HG02642 (cell line): Measurements from ENCODE around the gene SDF2L1.
"Not testable (repeated sequence)": the region's sequence is repeated elsewhere in the genome, so short reads cannot be mapped to it uniquely, and the experiment has no call there.

ENCODE experiments used
- ATAC-seq: cut with Tn5 transposase; IDR thresholded peaks from one replicate; pipeline ENCODE4 v1.9.1; 2021; ENCODE audit warnings: mild to moderate bottlenecking; ENCODE audit not compliant: unreplicated experiment, poor library complexity

SDF2L1 gene, protein sequence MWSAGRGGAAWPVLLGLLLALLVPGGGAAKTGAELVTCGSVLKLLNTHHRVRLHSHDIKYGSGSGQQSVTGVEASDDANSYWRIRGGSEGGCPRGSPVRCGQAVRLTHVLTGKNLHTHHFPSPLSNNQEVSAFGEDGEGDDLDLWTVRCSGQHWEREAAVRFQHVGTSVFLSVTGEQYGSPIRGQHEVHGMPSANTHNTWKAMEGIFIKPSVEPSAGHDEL

DNA sequence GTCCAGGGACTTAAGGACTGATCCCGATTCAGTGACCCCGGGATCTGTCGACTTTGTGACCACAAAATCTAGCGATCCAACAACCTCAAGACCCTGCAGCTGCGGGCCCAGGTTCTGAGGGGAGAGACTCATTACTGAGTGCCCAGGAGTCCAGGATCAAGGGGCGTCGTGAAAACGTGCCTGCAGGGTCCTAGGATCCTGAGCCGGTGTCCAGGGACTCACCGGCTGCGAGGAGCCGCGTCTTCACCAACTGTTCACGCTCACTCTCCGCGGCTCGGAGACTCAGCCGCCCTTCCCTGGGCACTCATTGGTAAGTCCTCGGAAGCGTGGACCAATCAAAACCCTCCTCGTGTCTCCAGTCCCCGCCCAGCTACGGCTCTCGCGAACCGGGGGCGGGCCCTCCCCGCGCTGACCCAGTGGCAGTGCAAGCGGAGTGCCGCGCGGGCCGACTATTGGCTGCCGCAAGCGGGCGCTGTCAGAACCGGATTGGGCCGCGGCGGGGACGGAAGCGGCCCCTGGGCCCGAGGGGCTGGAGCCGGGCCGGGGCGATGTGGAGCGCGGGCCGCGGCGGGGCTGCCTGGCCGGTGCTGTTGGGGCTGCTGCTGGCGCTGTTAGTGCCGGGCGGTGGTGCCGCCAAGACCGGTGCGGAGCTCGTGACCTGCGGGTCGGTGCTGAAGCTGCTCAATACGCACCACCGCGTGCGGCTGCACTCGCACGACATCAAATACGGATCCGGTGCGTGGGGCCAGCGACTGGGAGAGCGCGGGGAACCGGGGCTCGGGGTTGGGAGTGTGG is at the start of gene SDF2L1:
Gene SDF2L1, plus strand, starts transcription at position 514 of the 795 bp plus-strand sequence. Its CDS starts 35 bp downstream, at position 549.
- peak; percentile 95 for ATAC-seq

DNA sequence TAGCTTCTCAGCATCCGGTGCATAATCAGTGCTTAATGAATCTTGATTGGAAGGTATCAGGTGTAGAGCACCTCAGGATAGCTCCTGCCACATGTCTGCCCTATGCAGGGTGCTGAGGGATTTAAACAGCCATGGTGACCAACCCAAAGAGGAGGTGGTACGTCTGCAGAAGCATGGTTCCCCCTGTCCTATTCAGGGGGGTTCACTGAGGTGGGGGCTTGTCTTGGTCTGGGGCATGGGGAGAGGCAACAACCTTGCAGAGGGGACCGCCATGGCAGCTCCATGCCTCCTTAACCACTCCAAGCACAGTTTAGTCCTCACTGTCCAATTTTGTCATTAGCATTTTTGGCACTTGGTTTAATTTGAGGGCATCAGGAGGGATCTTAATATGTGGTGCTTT is 49.7 kb upstream of the SDF2L1 start:
- ATAC-seq = no peak

DNA sequence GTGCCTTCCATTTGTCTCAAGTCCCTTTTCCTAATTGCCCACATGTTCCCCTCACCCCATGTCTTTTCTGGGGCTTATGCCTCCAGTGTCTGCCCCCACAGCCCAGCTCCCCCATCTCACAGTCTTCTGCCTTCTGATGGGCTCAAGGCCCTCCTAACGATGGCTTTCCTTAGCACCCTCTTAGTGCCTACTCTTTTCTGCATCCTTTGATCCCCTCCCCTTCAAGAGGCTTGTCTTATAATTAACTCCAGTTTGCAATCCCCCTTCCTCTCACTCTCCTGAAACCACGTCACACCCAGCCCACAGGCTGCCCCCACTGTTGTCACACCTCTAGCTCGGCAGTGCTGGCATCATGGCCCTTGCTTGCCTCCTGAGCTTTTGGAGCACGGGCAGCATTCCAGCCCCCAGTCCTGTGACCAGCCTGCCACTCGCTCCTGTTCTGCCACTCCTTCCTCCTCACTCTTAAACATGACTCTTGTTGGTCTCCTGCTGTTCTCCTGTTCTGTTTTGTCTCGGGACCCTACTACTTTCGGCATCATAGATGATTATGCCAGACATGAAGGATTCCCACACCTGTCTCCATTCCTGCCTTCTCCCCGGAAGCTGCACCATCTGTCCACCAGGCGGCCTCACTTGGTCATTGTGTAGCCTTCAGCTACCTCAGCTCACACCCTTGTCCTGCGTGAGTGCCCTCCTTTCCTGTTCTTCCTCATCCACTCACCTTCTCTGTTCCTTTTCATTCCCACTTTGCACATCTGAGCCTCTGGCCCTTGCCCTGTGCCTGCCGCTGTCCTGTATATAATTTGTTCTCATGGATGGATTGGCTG is 48.5 kb upstream of the SDF2L1 start:
- ATAC-seq = no peak

DNA sequence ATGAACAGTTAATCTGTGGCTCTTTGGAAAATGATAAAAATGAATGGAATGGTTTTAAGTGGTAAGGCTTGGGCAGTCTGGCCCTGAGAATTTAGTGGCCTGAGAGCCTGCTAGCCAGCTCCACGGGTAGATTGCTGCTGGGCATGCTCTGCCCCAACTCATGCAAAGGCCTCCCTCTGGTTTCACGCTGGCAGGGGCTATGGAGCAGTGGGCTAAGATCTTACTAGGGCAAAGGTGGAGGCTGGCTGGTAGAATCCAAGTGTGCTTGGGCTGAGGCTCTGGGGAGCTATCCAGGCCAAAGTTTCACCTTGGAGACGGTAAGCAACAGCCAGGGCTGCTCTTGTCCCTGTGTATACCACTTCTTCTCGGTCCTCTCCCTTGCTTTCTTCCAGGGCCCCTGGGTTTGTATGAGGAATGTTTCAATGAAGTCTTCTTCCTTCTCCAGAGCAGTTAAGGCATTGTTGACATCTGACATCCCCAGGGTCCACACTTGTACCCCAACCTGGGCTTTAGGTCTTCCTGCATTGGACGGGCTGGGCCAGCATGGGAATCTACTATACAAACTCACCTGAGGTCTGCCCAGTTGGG is 47.1 kb upstream of the SDF2L1 start:
- no peak for ATAC-seq

DNA sequence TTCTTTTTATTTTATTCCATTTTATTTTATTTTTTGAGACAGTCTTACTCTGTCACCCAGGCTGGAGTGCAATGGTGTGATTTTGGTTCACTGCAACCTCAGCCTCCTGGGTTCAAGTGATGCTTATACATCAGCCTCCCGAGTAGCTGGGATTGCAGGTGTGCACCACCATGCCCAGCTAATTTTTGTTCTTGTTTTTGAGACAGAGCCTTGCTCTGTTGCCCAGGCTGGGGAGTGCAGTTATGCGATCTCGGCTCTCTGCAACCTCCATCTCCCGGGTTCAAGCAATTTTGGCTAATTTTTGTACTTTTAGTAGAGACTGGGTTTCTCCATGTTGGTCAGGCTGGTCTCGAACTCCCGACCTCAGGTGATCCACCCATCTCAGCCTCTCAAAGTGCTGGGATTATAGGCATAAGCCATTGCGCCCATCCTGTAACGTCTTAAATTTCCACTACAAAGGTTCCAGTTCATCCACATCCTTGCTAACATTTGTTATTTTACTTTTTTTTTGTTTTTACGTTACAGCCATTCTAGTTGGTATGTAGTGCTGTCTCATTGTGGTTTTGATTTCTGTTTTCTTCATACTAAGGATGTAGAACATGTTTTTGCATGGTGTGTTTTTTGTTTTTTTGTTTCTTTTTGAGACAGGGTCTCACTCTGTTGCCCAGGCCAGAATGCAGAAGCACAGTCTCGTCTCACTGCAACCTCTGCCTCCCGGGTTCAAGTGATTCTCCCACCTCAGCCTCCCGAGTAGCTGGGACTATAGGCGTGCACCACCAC is 45.6 kb upstream of the SDF2L1 start:
- not testable (repeated sequence) for ATAC-seq

DNA sequence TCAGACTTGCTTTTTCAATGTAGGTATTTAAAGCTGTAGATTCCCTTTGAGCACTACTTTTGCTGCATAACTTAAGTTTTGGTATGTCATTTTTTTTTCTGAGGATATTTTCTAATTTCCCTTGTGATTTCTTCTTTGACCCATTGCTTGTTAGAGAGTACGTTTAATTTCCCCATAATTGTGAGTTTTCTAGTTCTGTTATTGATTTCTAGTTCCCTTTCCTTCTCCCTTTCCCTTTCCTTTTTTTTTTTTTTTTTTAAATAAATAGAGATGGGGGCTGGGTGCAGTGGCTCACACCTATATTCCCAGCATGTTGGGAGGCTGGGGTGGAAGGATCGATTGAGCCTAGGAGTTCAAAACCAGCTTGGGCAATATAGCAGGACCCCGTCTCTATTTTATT is 43.8 kb upstream of the SDF2L1 start:
- no peak for ATAC-seq

DNA sequence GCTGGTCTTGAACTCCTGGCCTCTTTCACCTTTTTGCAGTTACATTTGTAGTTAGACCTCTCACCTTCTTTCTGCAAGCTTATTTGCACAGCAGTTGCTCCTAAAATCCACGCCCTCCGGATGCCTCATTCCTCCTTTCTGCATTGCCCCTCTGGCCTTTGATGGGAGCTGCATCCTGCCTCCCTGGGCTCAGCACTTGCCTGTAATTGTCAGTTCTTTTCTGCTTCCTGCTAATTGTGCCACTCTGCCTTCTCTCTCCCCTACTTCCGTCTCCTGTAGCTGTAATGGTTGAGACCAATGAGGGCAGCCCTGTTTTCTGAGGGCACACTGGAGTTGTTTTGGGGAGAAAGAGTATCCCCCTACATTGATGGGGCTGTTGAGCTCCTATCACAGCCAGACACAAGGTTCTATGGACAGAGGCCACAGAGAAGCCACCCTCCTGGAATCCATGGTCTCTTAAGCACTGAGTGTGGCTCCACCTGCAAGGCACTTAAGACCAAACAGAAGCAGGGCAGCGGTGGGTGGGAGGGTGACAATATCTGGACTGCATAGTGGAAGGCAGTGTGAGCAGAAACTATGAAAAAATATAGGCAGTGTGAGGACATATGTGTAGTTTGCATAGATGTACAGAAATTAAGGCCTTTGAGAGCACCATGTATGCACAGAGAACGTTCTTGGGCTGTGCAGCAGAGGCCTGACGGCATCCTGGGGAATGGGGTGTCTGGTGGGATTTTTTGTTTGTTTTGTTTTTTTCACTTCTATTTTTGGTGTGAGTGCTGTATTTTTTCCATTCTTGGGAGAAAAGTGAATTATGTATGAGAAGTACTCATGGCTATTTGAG is 42.8 kb upstream of the SDF2L1 start:
- ATAC-seq = no peak

DNA sequence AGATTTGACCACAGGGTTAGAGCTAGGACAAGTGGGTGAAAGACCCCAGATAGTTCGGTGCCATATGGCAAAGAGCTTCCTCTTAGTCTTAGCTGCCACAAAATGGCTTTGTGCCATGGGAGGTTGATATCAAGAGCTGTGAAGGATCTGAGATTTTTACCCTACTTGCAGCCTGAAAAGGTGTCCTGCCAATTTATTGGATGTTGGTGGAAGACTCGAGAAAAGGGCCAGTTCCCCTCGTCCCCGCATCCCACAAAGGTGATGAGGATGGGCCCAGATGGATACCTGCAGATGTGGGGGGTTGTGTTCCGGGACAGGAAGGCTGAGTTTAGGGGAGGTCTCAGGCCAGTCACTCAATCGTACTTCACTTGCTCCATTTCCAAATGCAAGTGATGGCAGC is 39.5 kb upstream of the SDF2L1 start:
- no peak for ATAC-seq

DNA sequence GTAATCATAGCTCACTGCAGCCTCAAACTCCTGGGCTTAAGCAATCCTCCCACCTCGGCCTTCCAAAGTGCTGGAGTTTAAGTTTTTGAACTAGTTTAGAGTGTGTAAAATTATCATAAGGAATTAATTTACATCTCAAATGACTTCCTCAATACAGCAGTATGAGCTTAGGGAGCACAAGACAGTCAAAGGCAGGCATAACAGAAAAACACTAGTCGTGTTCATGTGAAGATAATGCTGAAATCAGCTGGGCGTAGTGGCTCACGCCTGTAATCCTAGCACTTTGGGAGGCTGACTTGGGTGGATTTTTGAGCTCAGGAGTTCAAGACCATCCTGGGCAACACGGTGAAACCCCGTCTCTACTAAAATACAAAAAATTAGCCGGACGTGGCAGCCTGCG is 38.1 kb upstream of the SDF2L1 start:
- ATAC-seq = no peak

DNA sequence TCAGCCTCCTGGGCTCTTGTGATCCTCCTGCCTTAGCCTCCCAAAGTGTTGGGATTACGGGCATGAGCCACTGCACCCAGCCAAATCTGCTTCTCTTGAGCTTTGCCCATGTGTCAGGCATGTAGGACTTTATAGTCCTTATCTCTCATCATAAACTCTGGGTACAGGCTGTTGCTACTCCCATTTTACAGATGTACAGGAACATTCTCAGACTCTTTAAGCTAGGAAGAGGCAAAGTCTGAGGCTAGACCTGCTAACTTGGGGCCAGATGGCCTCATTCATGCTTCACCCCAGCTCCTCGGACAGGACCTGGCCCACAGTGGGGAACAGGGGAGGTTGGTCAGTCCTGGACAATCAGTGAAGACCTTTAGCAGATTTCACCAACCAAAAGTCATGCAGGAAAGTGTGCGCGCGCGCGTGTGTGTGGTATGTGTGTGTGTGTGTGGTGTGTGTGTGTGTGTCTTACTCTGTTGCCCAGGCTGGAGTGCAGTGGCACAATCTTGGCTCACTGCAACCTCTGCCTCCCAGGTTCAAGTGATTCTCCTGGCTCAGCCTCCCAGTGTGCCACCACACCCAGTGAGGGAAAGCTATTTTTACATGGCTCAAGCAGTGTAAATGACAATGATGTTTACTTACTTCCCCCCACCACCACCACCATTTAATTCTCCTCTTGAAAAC is 36.1 kb upstream of the SDF2L1 start:
- ATAC-seq = no peak

DNA sequence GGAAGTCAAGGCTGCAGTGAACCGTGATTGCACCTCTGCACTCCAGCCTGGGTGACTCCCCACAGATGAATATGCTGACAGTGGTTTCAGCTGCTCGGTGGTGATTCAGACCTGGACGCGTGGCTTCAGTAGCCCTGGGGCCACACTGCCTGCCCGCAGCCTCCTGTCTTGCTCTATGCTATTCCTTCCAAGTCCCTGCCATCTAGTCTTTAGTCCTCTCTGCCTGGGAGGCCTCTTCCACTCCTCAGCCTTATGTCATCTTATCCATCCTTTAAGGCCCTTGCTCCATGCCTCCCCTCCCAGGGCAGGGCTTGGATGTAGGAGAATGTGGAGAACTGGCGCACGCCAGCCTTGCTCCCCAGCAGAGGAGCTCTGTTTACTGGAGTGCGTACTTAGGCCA is 35.3 kb upstream of the SDF2L1 start:
- no peak for ATAC-seq

DNA sequence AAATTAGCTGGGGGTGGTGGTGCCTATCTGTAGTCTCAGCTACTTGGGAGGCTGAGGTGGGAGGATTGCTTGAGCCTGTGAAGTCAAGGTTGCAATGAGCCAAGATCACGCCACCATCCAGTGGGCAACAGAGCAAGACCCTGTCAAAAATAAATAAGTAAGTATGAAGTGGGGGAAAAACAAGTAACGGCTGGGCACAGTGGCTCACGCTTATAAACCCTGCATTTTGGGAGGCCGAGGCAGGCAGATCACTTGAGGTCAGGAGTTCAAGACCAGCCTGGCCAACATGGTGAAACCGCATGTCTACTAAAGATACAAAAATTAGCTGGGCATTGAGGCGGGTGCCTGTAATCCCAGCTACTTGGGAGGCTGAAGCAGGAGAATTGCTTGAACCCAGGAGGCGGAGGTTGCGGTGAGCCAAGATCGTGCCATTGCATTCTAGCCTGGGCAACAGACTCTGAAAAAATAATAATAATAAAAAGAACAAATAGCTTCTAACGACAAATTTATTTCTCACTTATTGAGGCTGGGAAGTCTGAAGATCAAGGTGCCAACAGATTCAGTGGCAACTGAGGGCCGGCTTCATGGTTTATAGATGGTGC is 32.4 kb upstream of the SDF2L1 start:
- ATAC-seq = not testable (repeated sequence)

DNA sequence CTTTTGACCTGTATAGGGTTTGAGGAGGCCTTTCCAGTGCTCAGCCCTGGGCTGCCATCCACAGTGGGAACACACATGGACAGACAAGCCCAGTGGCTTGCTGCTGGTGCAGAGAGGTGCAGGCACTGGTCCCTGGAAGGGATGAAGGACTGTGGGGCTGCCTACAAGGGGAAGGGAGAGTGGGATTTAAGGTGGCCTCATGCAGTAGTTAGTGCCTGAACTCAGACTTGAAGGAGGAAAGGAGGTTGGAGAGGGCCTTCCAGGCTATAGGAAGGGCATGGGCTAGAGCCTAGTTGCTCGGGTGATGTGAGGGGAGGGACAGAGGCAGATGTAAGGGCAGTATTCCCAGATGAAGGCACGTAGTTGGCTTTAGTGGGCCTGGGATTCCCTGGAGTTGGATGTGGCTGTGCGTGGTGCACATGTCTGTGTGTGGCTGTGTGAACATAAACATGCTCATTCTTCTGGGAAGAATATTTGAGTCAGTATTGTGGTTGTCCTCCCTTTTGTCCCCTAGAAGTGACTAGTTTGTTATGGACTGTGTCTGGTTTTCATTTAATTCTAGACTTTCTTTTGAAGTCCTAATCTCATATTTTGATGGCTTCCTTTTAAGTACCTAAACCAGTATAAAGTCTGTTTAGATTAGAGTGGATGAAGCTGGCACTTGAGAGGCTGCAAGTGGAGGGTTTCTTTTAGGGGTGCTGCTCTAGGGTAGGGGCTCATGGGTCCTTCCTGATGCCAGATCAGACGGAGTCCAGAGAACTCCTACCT is 30.7 kb upstream of the SDF2L1 start:
- no peak for ATAC-seq

DNA sequence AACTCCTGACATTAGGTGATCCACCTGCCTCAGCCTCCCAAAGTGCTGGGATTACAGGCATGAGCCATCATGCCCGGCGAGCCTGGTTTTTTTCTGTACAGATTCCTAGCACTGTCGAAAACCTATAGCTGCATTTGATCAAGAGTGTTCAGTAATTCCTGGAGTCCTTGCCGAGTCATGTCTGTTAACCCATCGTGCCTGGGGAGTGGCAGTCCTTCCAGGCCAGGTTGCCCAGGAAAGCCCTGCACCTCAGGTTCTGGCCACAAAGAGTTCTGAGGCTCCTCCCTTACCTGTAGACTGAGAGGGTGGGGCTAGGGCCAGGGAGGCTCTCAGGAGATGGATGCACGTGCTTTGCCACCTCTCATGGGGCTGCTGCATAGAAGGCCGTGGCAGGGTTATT is 29.2 kb upstream of the SDF2L1 start:
- no peak for ATAC-seq

DNA sequence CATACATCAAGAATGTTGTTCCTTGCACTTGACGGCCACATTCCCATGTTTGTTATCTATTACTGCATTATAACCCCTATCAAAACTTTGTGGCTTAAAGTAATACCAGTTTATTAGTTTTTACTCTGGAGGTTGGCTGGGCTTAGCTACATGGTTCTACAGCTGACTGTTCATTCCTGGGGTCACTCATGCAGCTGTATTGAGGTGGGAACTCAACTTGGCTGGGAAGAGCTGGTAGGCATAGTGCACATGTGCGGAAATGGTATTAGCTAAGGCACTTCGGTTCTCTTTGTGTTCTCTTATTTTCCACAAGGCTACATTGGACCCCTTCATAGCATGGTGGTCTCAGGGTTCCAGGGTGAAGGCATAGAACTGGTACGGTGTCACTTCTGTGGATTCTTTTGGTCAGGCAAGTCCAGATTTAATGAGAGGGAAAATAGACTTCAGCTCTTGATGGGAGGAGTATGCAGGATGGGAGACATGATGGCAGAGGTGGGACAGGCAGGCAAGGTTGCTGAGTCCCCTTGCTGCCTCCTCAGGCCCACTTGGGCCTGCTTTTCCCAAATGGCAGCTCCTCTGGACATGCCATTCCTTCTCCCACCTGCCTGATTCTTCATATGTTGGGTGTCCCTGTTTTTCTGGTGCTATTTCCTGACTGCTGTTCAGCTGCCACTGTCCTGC is 28.4 kb upstream of the SDF2L1 start:
- no peak for ATAC-seq

DNA sequence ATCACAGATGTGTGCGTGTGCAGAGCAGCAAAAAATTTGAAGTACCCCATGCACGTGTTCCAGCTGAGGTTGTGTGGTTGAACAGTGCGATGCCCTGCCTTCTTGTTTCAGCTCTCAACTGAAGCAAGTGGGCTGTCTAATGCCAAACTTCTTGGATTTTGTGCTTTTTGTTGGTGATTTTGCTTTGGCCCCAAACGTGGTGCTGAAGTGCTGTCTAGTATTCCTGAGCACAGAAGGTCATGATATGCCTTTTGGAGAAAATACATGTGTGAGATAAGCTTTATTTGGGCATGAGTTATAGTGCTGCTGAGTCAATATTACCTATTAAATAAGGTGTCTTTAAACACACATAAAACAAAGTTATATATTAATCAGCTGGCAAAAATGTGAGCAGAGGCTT is 26.4 kb upstream of the SDF2L1 start:
- ATAC-seq = no peak

DNA sequence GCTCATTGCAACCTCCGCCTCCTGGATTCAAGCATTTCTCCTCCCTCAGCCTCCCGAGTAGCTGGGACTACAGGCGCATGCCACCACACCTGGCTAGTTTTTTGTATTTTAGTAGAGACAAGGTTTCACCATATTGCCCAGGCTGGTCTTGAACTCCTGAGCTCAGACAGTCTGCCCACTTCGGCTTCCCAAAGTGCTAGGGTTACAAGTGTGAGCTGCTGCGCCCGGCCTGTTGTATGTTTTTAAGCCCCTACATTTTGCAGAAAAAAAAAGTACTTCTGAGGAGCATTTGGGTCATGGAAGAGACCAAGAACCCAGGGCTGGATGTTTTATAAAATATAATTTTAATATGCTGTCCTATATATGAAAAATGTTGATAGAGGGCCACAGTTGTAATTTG is 24.8 kb upstream of the SDF2L1 start:
- ATAC-seq = not testable (repeated sequence)
